H1 (cell line): ENCODE results near the gene RNF152. TPM values are rescaled to one million over a fixed set of nuclear protein-coding genes. Genes with fewer than 3 reads are reported as not detected.

Experiments
- CTCF ChIA-PET: fragments of 300-600 bp; sonication (Branson Sonifier 250); formaldehyde crosslinking; loops from one replicate; lab custom pipeline; 2021; ENCODE audit not compliant: partially characterized antibody; lab: Charles Lee
- POLR2A ChIA-PET: fragments of 300-600 bp; sonication (Branson Sonifier 250); formaldehyde crosslinking; loops from one replicate; lab custom pipeline; 2021; ENCODE audit warnings: inconsistent platforms; ENCODE audit not compliant: partially characterized antibody; lab: Charles Lee
- DNase-seq, 2 experiments: peaks; one replicate each; pipeline versions ENCODE4 v3.0.0 to v3.0.0-alpha.2; 2010 to 2022; ENCODE audit warnings: low spot score in 2 of 2, low read depth in 1 of 2, mixed read lengths in 1 of 2
- FAIRE-seq: peaks from 2 replicates; lab custom pipeline; 2011; peaks lifted over from hg19 to GRCh38; lab: Jason Lieb, UNC
- H2AFZ ChIP-seq: 2 replicates; pipeline ENCODE4 v1.8.1; 2012; ENCODE audit warnings: low read length, inconsistent platforms
- H2AK5ac ChIP-seq: 2 replicates; pipeline ENCODE4 v1.6.1; 2013; ENCODE audit warnings: low read depth, low read length
- H2BK120ac ChIP-seq: replicated peaks from 2 replicates; pipeline ENCODE3; 2013; ENCODE audit warnings: low read depth, low read length, inconsistent platforms
- H2BK12ac ChIP-seq: 2 replicates; pipeline ENCODE4 v1.6.1; 2013; ENCODE audit warnings: low read depth, low read length
- H2BK15ac ChIP-seq: 2 replicates; pipeline ENCODE4 v1.6.1; 2013; ENCODE audit warnings: low read length
- H2BK20ac ChIP-seq: 2 replicates; pipeline ENCODE4 v1.6.1; 2013; ENCODE audit warnings: low read length
- H2BK5ac ChIP-seq: 2 replicates; pipeline ENCODE4 v1.6.1; 2013; ENCODE audit warnings: low read depth, low read length
- H3K14ac ChIP-seq: 2 replicates; pipeline ENCODE4 v1.6.1; 2013; ENCODE audit warnings: inconsistent platforms; ENCODE audit not compliant: insufficient read length
- H3K18ac ChIP-seq: 2 replicates; pipeline ENCODE4 v1.6.1; 2013; ENCODE audit warnings: low read length; ENCODE audit errors: extremely low read depth
- H3K23ac ChIP-seq: 2 replicates; pipeline ENCODE4 v1.6.1; 2013; ENCODE audit warnings: inconsistent platforms; ENCODE audit not compliant: insufficient read length
- H3K23me2 ChIP-seq: 2 replicates; pipeline ENCODE4 v1.6.1; 2013; ENCODE audit warnings: low read depth, low read length
- H3K27ac ChIP-seq: 2 replicates; pipeline ENCODE4 v1.6.1; 2011; ENCODE audit warnings: low read depth, low read length, inconsistent platforms
- H3K27me3 ChIP-seq, 4 experiments: replicated peaks in 1 of 4; 1 replicate in 1 of 4; 2 replicates in 3 of 4; pipeline versions ENCODE4 v1.6.1 to v1.8.1; 2011 to 2013; ENCODE audit warnings: low read length in 3 of 4, mild to moderate bottlenecking in 3 of 4, inconsistent platforms in 2 of 4, mixed read lengths in 2 of 4, moderate library complexity in 1 of 4; ENCODE audit not compliant: control insufficient read depth in 3 of 4, insufficient read depth in 3 of 4; ENCODE audit errors: extremely low read depth in 1 of 4
- H3K36me3 ChIP-seq, 4 experiments: 2 replicates each; pipeline versions ENCODE4 v1.6.1 to v1.8.1; 2011 to 2013; ENCODE audit warnings: mild to moderate bottlenecking in 4 of 4, low read length in 3 of 4, moderate library complexity in 2 of 4, control low read depth in 1 of 4, inconsistent platforms in 1 of 4; ENCODE audit not compliant: insufficient read depth in 4 of 4, control insufficient read depth in 2 of 4
- H3K4ac ChIP-seq: replicated peaks from 2 replicates; pipeline ENCODE3; 2013; ENCODE audit warnings: low read length, low read depth, mixed read lengths, inconsistent platforms; ENCODE audit not compliant: insufficient read length
- H3K4me1 ChIP-seq, 4 experiments: replicated peaks in 1 of 4; 1 replicate in 1 of 4; 2 replicates in 3 of 4; pipeline versions ENCODE4 v1.6.1 to v1.8.1; 2011 to 2013; ENCODE audit warnings: low read length in 3 of 4, inconsistent platforms in 2 of 4, mixed read lengths in 1 of 4; ENCODE audit not compliant: insufficient read depth in 4 of 4, control insufficient read depth in 3 of 4
- H3K4me2 ChIP-seq, 2 experiments: 2 replicates each; pipeline versions ENCODE4 v1.6.1 to v1.8.1; 2011 to 2013; ENCODE audit warnings: low read depth in 2 of 2, low read length in 2 of 2, control low read depth in 1 of 2, inconsistent platforms in 1 of 2, mild to moderate bottlenecking in 1 of 2; ENCODE audit not compliant: insufficient read depth in 1 of 2
- H3K4me3 ChIP-seq, 4 experiments: fragments of 200-600, 300-600 bp in 1 of 4; sonication (generic), shearing (Covaris generic), sonication (Bioruptor Twin) in 1 of 4; 2 replicates each; pipeline versions ENCODE4 v1.5.1 to v1.8.1; 2011 to 2016; ENCODE audit warnings: low read length in 4 of 4, low read depth in 3 of 4, control low read depth in 2 of 4, inconsistent platforms in 2 of 4, mild to moderate bottlenecking in 2 of 4, mixed read lengths in 1 of 4, moderate library complexity in 1 of 4; ENCODE audit not compliant: insufficient read depth in 2 of 4; ENCODE audit errors: extremely low read depth in 1 of 4
- H3K56ac ChIP-seq: replicated peaks from 2 replicates; pipeline ENCODE3; 2013; ENCODE audit warnings: low read depth, mild to moderate bottlenecking, mixed read lengths, low read length, inconsistent platforms; ENCODE audit not compliant: insufficient read length
- H3K79me1 ChIP-seq: 2 replicates; pipeline ENCODE4 v1.6.1; 2013; ENCODE audit warnings: low read depth, low read length, control low read depth
- H3K79me2 ChIP-seq, 2 experiments: 2 replicates each; pipeline versions ENCODE4 v1.6.1 to v1.8.1; 2012 to 2013; ENCODE audit warnings: low read length in 2 of 2, mild to moderate bottlenecking in 2 of 2, inconsistent platforms in 1 of 2; ENCODE audit not compliant: insufficient read depth in 2 of 2, control insufficient read depth in 1 of 2
- H3K9ac ChIP-seq, 4 experiments: replicated peaks in 1 of 4; 1 replicate in 1 of 4; 2 replicates in 3 of 4; pipeline versions ENCODE4 v1.6.1 to v1.8.1; 2011 to 2013; ENCODE audit warnings: low read depth in 3 of 4, low read length in 3 of 4, control low read depth in 2 of 4, mild to moderate bottlenecking in 2 of 4, moderate library complexity in 2 of 4, inconsistent platforms in 1 of 4; ENCODE audit errors: extremely low read depth in 1 of 4
- H3K9me3 ChIP-seq, 2 experiments: 2 replicates each; pipeline versions ENCODE4 v1.6.1 to v1.8.1; 2012 to 2013; ENCODE audit warnings: mild to moderate bottlenecking in 2 of 2, moderate library complexity in 2 of 2, control low read depth in 1 of 2, inconsistent platforms in 1 of 2, low read depth in 1 of 2, low read length in 1 of 2, mixed read lengths in 1 of 2; ENCODE audit not compliant: insufficient read depth in 2 of 2
- H4K20me1 ChIP-seq, 2 experiments: replicated peaks in 1 of 2; 2 replicates each; pipeline versions ENCODE3 to v1.8.1; 2011 to 2013; ENCODE audit warnings: inconsistent platforms in 2 of 2, low read length in 2 of 2, mild to moderate bottlenecking in 1 of 2; ENCODE audit not compliant: insufficient read depth in 2 of 2, control insufficient read depth in 1 of 2
- H4K5ac ChIP-seq: 2 replicates; pipeline ENCODE4 v1.6.1; 2013; ENCODE audit warnings: low read length, low read depth, mixed read lengths, inconsistent platforms; ENCODE audit not compliant: insufficient read length
- H4K8ac ChIP-seq: 2 replicates; pipeline ENCODE4 v1.8.0; 2013; ENCODE audit warnings: mild to moderate bottlenecking, moderate library complexity, low read length, inconsistent platforms; ENCODE audit not compliant: insufficient read depth; ENCODE audit errors: extremely low read depth
- H4K91ac ChIP-seq: replicated peaks from 2 replicates; pipeline ENCODE3; 2013; ENCODE audit warnings: low read length, mixed read lengths, inconsistent platforms; ENCODE audit not compliant: insufficient read length
- BACH1 ChIP-seq: IDR thresholded peaks from 2 replicates; pipeline ENCODE4 v1.6.1; 2012; ENCODE audit warnings: low read length, improper control_type of control experiment
- HDAC2 ChIP-seq, 2 experiments: fragments of 300-600 bp in 1 of 2; sonication (generic) in 1 of 2; IDR thresholded peaks; 2 replicates each; pipeline ENCODE4 v1.6.1; 2011 to 2012; ENCODE audit warnings: low read depth in 2 of 2, low read length in 2 of 2, mild to moderate bottlenecking in 2 of 2, moderate library complexity in 2 of 2, borderline replicate concordance in 1 of 2, inconsistent platforms in 1 of 2
- HDAC6 ChIP-seq: IDR thresholded peaks from one replicate; pipeline ENCODE4 v1.7.1; 2012; ENCODE audit warnings: low read depth, mild to moderate bottlenecking, inconsistent platforms, low read length, moderate library complexity
- JUND ChIP-seq: IDR thresholded peaks from 2 replicates; pipeline ENCODE4 v1.6.1; 2011; ENCODE audit warnings: mild to moderate bottlenecking, improper control_type of control experiment, low read length
- KDM1A ChIP-seq: fragments of 200-600, 300-600 bp; sonication (generic); IDR thresholded peaks from 2 replicates; pipeline ENCODE4 v1.7.1; 2016; ENCODE audit warnings: mild to moderate bottlenecking, low read length, borderline replicate concordance
- KDM4A ChIP-seq: IDR thresholded peaks from one replicate; pipeline ENCODE4 v1.7.1; 2012; ENCODE audit warnings: low read depth, mild to moderate bottlenecking, moderate library complexity, low read length, inconsistent platforms; ENCODE audit not compliant: severe bottlenecking
- NRF1 ChIP-seq: IDR thresholded peaks from 2 replicates; pipeline ENCODE4 v1.6.1; 2011; ENCODE audit warnings: mild to moderate bottlenecking, low read depth, low read length, improper control_type of control experiment
- POLR2A ChIP-seq, 2 experiments: IDR thresholded peaks; 1 replicate in 1 of 2; 2 replicates in 1 of 2; pipeline ENCODE4 v1.6.1; 2011; ENCODE audit warnings: low read depth in 2 of 2, low read length in 2 of 2, mild to moderate bottlenecking in 2 of 2; ENCODE audit errors: control extremely low read depth in 1 of 2
- WGBS, 2 experiments: shearing (Covaris generic) in 1 of 2; methylation state at CpG; one replicate each; pipeline versions ENCODE4 v1.1.6 to v1.1.7; 2013 to 2015; ENCODE audit warnings: low lambda C conversion rate in 2 of 2, mixed read lengths in 2 of 2, inconsistent platforms in 1 of 2, low coverage in 1 of 2, missing lambda C conversion rate in 1 of 2; ENCODE audit not compliant: insufficient replicate concordance in 2 of 2, insufficient coverage in 1 of 2, insufficient read length in 1 of 2; ENCODE audit errors: extremely low coverage in 1 of 2, missing lambda C conversion rate in 1 of 2; 5-methylcytosine and 5-hydroxymethylcytosine counted together
- polyA plus RNA-seq, 7 experiments: library from polyadenylated mRNA; depleted of rRNA in 3 of 7; stranded (reverse) in 5 of 7; unstranded in 2 of 7; fragments of >200 nt in 5 of 7; fragments of 200-250 nt in 2 of 7; gene quantifications; 1 replicate in 5 of 7; 2 replicates in 1 of 7; 4 replicates in 1 of 7; pipeline versions ENCODE4 v1.2.1 to v1.2.3, GENCODE V29; 2011 to 2013; ENCODE audit warnings: missing spikeins in 2 of 7, mixed read lengths in 2 of 7
- total RNA-seq: library from RNA; stranded (reverse); fragmentation: NEBNext Ultra II Directional; extraction: Animal tissue kit (Norgen Biotek cat#: 25700); gene quantifications from 2 replicates; pipeline ENCODE4 v1.2.1, GENCODE V29; 2021

Gene RNF152
- total and polyA plus RNA-seq, 2 of the 8 experiments (the other 6 are each of a cell fraction or from before 2014, with no cell fraction given): 1.1 to 2.7 TPM

DNA sequence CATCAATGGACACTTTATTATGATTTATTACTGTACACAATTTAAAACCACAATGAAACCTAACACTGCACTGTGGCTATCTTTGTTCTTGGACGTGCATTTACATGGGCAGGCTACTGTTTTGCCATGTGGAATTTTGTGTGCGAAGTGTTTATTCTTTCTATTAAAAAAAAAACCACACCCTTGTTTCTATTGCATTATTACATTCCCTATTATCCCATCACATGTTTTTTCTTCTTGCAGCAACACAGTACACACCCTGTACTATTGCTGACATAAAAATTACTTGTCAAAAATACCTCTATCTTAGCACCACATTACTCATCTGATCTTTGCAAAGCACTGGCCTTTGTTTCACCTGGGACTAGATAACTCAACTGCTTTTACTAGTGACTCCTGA, 1.5 kb downstream of the RNF152 start:
- FAIRE-seq: no peak
- Histone ChIP-seq H3K27ac (no peak overlapping the region), H2BK120ac (no peak overlapping the region), H3K79me1 (no peaks in the 10 kb centered on the region), H2BK15ac (no peak overlapping the region), H3K23me2 (peaks cover 13% of the 10 kb centered on the region; the same call in 1 of the 2 replicates), H3K4ac (no peak overlapping the region), H4K91ac (no peak overlapping the region), H3K4me2 (no peak overlapping the region; a peak in 1 of 4 replicates), H3K4me3 (no peak overlapping the region), H3K14ac (no peak overlapping the region), H3K9ac (no peak overlapping the region), H4K20me1 (peaks cover 3 to 4% of the 10 kb centered on the region in 2 experiments), H3K36me3 (no peaks in the 10 kb centered on the region), H3K4me1 (peaks cover 0 to 5% (median 3%) of the 10 kb centered on the region in 4 experiments; a peak in 5 of 7 replicates), H3K18ac (no peak overlapping the region), H3K9me3 (no peaks in the 10 kb centered on the region), H3K79me2 (no peaks in the 10 kb centered on the region), H2BK12ac (no peak overlapping the region), H2BK5ac (no peak overlapping the region), H2BK20ac (no peak overlapping the region), H3K23ac (no peak overlapping the region), H4K8ac (no peak overlapping the region), H4K5ac (no peak overlapping the region), H2AFZ (no peak overlapping the region), H2AK5ac (no peak overlapping the region), H3K56ac (no peak overlapping the region), H3K27me3 (peaks cover 12 to 30% (median 23%) of the 10 kb centered on the region in 4 experiments)
- ChIA-PET POLR2A (no interaction called here), CTCF (no interaction called here)
- TF ChIP-seq HDAC6 (no peak), KDM1A (no peak), KDM4A (no peak), BACH1 (no peak), HDAC2 (IDR thresholded peaks at IDR 0.05; ENCODE audit: borderline replicate concordance in 1 of 2, low read depth in 2 of 2, low read length in 2 of 2) (no peak), JUND (no peak), POLR2A (IDR thresholded peaks at IDR 0.05; ENCODE audit: control extremely low read depth in 1 of 2, low read depth in 2 of 2, low read length in 2 of 2) (no peak), NRF1 (no peak)
- 82% methylated on average over 2 of the region's 2 CpGs; no CpG with 5 or more reads in 1 of the 2 experiments for WGBS, 2 experiments
- no peak for DNase-seq
